K562 (cell line): ENCODE data around the gene FRRS1L. TPM values are rescaled to one million over a fixed set of nuclear protein-coding genes. Genes with fewer than 3 reads are reported as not detected.

Source experiments
- BMI1 ChIP-seq: fragments of 150-350 bp; IDR thresholded peaks from 2 replicates; pipeline ENCODE4 v1.6.1; 2014; ENCODE audit warnings: low read length
- CBFA2T3 ChIP-seq: fragments of 450-650 bp; IDR thresholded peaks from 2 replicates; pipeline ENCODE4 v1.6.1; 2017
- CREM ChIP-seq: IDR thresholded peaks from 2 replicates; pipeline ENCODE4 v1.6.1; 2014; ENCODE audit warnings: antibody characterized with exemption, low read depth
- DACH1 ChIP-seq: fragments of 450-650 bp; IDR thresholded peaks from 2 replicates; pipeline ENCODE4 v1.6.1; 2018; ENCODE audit not compliant: partially characterized antibody
- DDX20 ChIP-seq: fragments of 450-650 bp; IDR thresholded peaks from 2 replicates; pipeline ENCODE4 v1.6.1; 2016; ENCODE audit warnings: missing genetic modification characterization, low read depth, mild to moderate bottlenecking, missing compliant biosample characterization, moderate library complexity
- E2F4 ChIP-seq: sonication (generic); formaldehyde crosslinking; IDR thresholded peaks from 2 replicates; pipeline ENCODE4 v1.8.0; 2022; ENCODE audit warnings: mild to moderate bottlenecking, low read depth, missing genetic modification reagents
- ELF2 ChIP-seq: fragments of 250-450 bp; sonication (Bioruptor Pico); IDR thresholded peaks from 2 replicates; pipeline ENCODE4 v1.5.0; 2021; ENCODE audit warnings: mild to moderate bottlenecking
- GTF2A2 ChIP-seq: IDR thresholded peaks from 2 replicates; pipeline ENCODE4 v1.6.1; 2016; ENCODE audit warnings: mild to moderate bottlenecking, missing genetic modification characterization, missing compliant biosample characterization
- MEF2A ChIP-seq: IDR thresholded peaks from 2 replicates; pipeline ENCODE4 v1.6.1; 2011; ENCODE audit warnings: low read depth, mild to moderate bottlenecking, low read length, moderate library complexity; ENCODE audit not compliant: control insufficient read depth
- RBBP5 ChIP-seq: fragments of 200-600 bp; sonication (generic); IDR thresholded peaks from 2 replicates; pipeline ENCODE4 v1.6.1; 2012; ENCODE audit warnings: borderline replicate concordance, mild to moderate bottlenecking, low read length, control low read depth, inconsistent platforms; ENCODE audit not compliant: insufficient read depth, poor library complexity, severe bottlenecking
- TBL1XR1 ChIP-seq, 2 experiments: IDR thresholded peaks; 2 replicates each; pipeline ENCODE4 v1.6.1; 2012; ENCODE audit warnings: improper control_type of control experiment in 2 of 2, low read length in 2 of 2, mild to moderate bottlenecking in 1 of 2
- TRIM25 ChIP-seq: fragments of 450-650 bp; IDR thresholded peaks from 2 replicates; pipeline ENCODE4 v1.7.0; 2016; ENCODE audit warnings: borderline replicate concordance
- USF1 ChIP-seq: sonication (generic); formaldehyde crosslinking; IDR thresholded peaks from 2 replicates; pipeline ENCODE4 v1.9.0; 2022; ENCODE audit warnings: mild to moderate bottlenecking, missing genetic modification reagents
- ZNF512 ChIP-seq: IDR thresholded peaks from 2 replicates; pipeline ENCODE4 v1.6.1; 2016; ENCODE audit warnings: missing genetic modification characterization, missing compliant biosample characterization
- ZNF57 ChIP-seq: fragments of 450-650 bp; formaldehyde crosslinking; IDR thresholded peaks from 2 replicates; pipeline ENCODE4 v1.4.0; 2020; ENCODE audit warnings: mild to moderate bottlenecking, moderate library complexity
- ZNF583 ChIP-seq: fragments of 250-450 bp; sonication (Bioruptor Pico); IDR thresholded peaks from 2 replicates; pipeline ENCODE4 v1.4.0; 2020
- ZNF592 ChIP-seq: fragments of 450-650 bp; IDR thresholded peaks from 2 replicates; pipeline ENCODE4 v1.6.1; 2017; ENCODE audit warnings: antibody characterized with exemption, mild to moderate bottlenecking
- ZNF696 ChIP-seq: fragments of 250-450 bp; sonication (Bioruptor Pico); conservative IDR thresholded peaks from 2 replicates; pipeline ENCODE4 v1.4.0; 2020; ENCODE audit warnings: mild to moderate bottlenecking, moderate library complexity
- polyA plus RNA-seq, 8 experiments: library from polyadenylated mRNA; depleted of rRNA in 4 of 8; stranded (reverse) in 5 of 8; unstranded in 3 of 8; fragments of >200 nt; fragmentation: Nextera tagmentation in 2 of 8; fragmentation: Illumina TruSeq in 1 of 8; extraction: Ambion mirVana in 2 of 8; extraction: Trizol in 1 of 8; gene quantifications; 2 replicates each; pipeline versions ENCODE4 v1.2.1 to v1.2.3, GENCODE V29; 2011 to 2014; ENCODE audit warnings: inconsistent platforms in 1 of 8, missing spikeins in 1 of 8
- total RNA-seq, 7 experiments: library from RNA; depleted of rRNA in 6 of 7; stranded (reverse); fragments of >200 nt in 6 of 7; fragmentation: Illumina TruSeq in 2 of 7; extraction: Trizol in 2 of 7; gene quantifications; 2 replicates each; pipeline versions ENCODE4 v1.2.1 to v1.2.3, GENCODE V29; 2011 to 2021; ENCODE audit warnings: low replicate concordance in 1 of 7

The FRRS1L gene
- total and polyA plus RNA-seq, 9 of the 15 experiments (the other 6 are each of a cell fraction or from before 2014, with no cell fraction given) = under 0.01 to 0.04 (median 0.03) TPM; not detected in 5

GRCh38 chr9:109107402-109108240 lies 59.4 kb downstream of the FRRS1L start (continued):
- no peak for TF ChIP-seq ZNF696 (CRISPR knock-in tag)
- no peak for TF ChIP-seq DDX20 (tag)
- no peak for TF ChIP-seq CREM
- no peak for TF ChIP-seq MEF2A
- TF ChIP-seq ZNF583 (CRISPR knock-in tag) = no peak
- no peak for TF ChIP-seq ZNF57 (CRISPR knock-in tag)
- TF ChIP-seq GTF2A2 (tag) = no peak
- TF ChIP-seq TRIM25 = no peak
- no peak for TF ChIP-seq USF1 (CRISPR knock-in tag)
- peak; percentile 90 for TF ChIP-seq CBFA2T3
- peak; percentile 27 for TF ChIP-seq DACH1
- peak in 1 of 2 experiments; percentile 73; a peak in 1 of 4 replicates for TF ChIP-seq TBL1XR1 (IDR thresholded peaks at IDR 0.05; ENCODE audit: low read length in 2 of 2)
- no peak for TF ChIP-seq E2F4 (CRISPR knock-in tag)
- TF ChIP-seq ELF2 (CRISPR knock-in tag) = no peak
- no peak for TF ChIP-seq BMI1
- no peak for TF ChIP-seq ZNF512
- no peak for TF ChIP-seq RBBP5
- TF ChIP-seq ZNF592 = peak; percentile 68
